Liver (tissue), 9 donors: Measurements from ENCODE around the gene THRA. TPM values are rescaled to one million over a fixed set of nuclear protein-coding genes. Genes with fewer than 3 reads are reported as not detected.

ENCODE experiments used
- DNase-seq: peaks from one replicate; pipeline ENCODE4 v3.0.0-alpha.2; 2017; ENCODE audit warnings: low spot score
- H3K27ac ChIP-seq, 2 donors: one replicate each; pipeline ENCODE4 v1.7.0; 2013; ENCODE audit warnings: inconsistent platforms in 2 of 2, low read length in 2 of 2, control low read depth in 1 of 2, low read depth in 1 of 2, mild to moderate bottlenecking in 1 of 2
- H3K27me3 ChIP-seq, 4 donors: one replicate each; pipeline versions ENCODE4 v1.6.1 to v1.7.0; 2013; ENCODE audit warnings: low read length in 3 of 4, inconsistent platforms in 1 of 4, mild to moderate bottlenecking in 1 of 4, moderate library complexity in 1 of 4; ENCODE audit not compliant: control insufficient read depth in 4 of 4, insufficient read depth in 4 of 4
- H3K36me3 ChIP-seq, 4 donors: one replicate each; pipeline versions ENCODE4 v1.6.1 to v1.7.0; 2013; ENCODE audit warnings: low read length in 3 of 4, mild to moderate bottlenecking in 3 of 4, low read depth in 1 of 4, moderate library complexity in 1 of 4; ENCODE audit not compliant: control insufficient read depth in 4 of 4, insufficient read depth in 3 of 4
- H3K4me1 ChIP-seq, 4 donors: one replicate each; pipeline versions ENCODE4 v1.6.1 to v1.7.0; 2013; ENCODE audit warnings: low read length in 3 of 4, mild to moderate bottlenecking in 3 of 4, moderate library complexity in 1 of 4; ENCODE audit not compliant: control insufficient read depth in 4 of 4, insufficient read depth in 4 of 4
- H3K4me3 ChIP-seq, 3 donors: one replicate each; pipeline versions ENCODE4 v1.6.1 to v1.7.0; 2013; ENCODE audit warnings: low read length in 3 of 3, control low read depth in 1 of 3, low read depth in 1 of 3, mild to moderate bottlenecking in 1 of 3
- H3K9ac ChIP-seq, 2 donors: one replicate each; pipeline ENCODE4 v1.7.0; 2013; ENCODE audit warnings: low read length in 2 of 2, mild to moderate bottlenecking in 2 of 2, moderate library complexity in 2 of 2, control low read depth in 1 of 2, low read depth in 1 of 2
- H3K9me3 ChIP-seq, 4 donors: one replicate each; pipeline versions ENCODE4 v1.6.1 to v1.7.0; 2013; ENCODE audit warnings: low read length in 3 of 4; ENCODE audit not compliant: control insufficient read depth in 4 of 4
- EGR1 ChIP-seq, 2 donors: IDR thresholded peaks; 2 replicates each; pipeline ENCODE4 v1.6.1; 2016 to 2018; ENCODE audit warnings: antibody characterized with exemption in 2 of 2, low read depth in 2 of 2
- FOXA1 ChIP-seq: IDR thresholded peaks from 2 replicates; pipeline ENCODE4 v1.6.1; 2016; ENCODE audit warnings: antibody characterized with exemption
- FOXA2 ChIP-seq: IDR thresholded peaks from 2 replicates; pipeline ENCODE4 v1.6.1; 2016; ENCODE audit warnings: antibody characterized with exemption
- GABPA ChIP-seq, 2 donors: IDR thresholded peaks in 1 of 2; conservative IDR thresholded peaks in 1 of 2; 2 replicates each; pipeline ENCODE4 v1.6.1; 2016; ENCODE audit warnings: antibody characterized with exemption in 2 of 2, mild to moderate bottlenecking in 1 of 2, moderate library complexity in 1 of 2
- HNF4A ChIP-seq, 2 donors: conservative IDR thresholded peaks; 2 replicates each; pipeline ENCODE4 v1.6.1; 2016; ENCODE audit warnings: antibody characterized with exemption in 2 of 2, mild to moderate bottlenecking in 2 of 2
- HNF4G ChIP-seq: IDR thresholded peaks from 2 replicates; pipeline ENCODE4 v1.6.1; 2016; ENCODE audit warnings: antibody characterized with exemption
- JUND ChIP-seq, 2 donors: IDR thresholded peaks; 2 replicates each; pipeline ENCODE4 v1.6.1; 2016; ENCODE audit warnings: antibody characterized with exemption in 2 of 2
- NR2F2 ChIP-seq: IDR thresholded peaks from 2 replicates; pipeline ENCODE4 v1.6.1; 2016; ENCODE audit warnings: antibody characterized with exemption
- RAD21 ChIP-seq, 2 donors: IDR thresholded peaks; 2 replicates each; pipeline ENCODE4 v1.6.1; 2016; ENCODE audit warnings: antibody characterized with exemption in 2 of 2, mild to moderate bottlenecking in 2 of 2
- RXRA ChIP-seq, 2 donors: IDR thresholded peaks; 2 replicates each; pipeline ENCODE4 v1.6.1; 2017 to 2018; ENCODE audit warnings: antibody characterized with exemption in 2 of 2, mild to moderate bottlenecking in 1 of 2
- SP1 ChIP-seq: IDR thresholded peaks from 2 replicates; pipeline ENCODE4 v1.6.1; 2018; ENCODE audit warnings: antibody characterized with exemption, mild to moderate bottlenecking
- TAF1 ChIP-seq: conservative IDR thresholded peaks from 2 replicates; pipeline ENCODE4 v1.6.1; 2016; ENCODE audit warnings: antibody characterized with exemption, mild to moderate bottlenecking
- YY1 ChIP-seq: IDR thresholded peaks from 2 replicates; pipeline ENCODE4 v1.6.1; 2016; ENCODE audit warnings: antibody characterized with exemption, mild to moderate bottlenecking
- WGBS: extraction: QIAGEN DNeasy Blood & Tissue Kit; methylation state at CpG from one replicate; pipeline ENCODE4 v1.1.7; 2013; 5-methylcytosine and 5-hydroxymethylcytosine counted together
- polyA plus RNA-seq, 2 donors: library from polyadenylated mRNA; stranded (reverse) in 1 of 2; unstranded in 1 of 2; fragments of 200-250 nt in 1 of 2; fragments of >200 nt in 1 of 2; fragmentation: Nextera tagmentation in 1 of 2; extraction: Ambion mirVana in 1 of 2; gene quantifications; one replicate each; pipeline versions ENCODE4 v1.2.1 to v1.2.3, GENCODE V29; 2013 to 2015
- total RNA-seq, 2 donors: library from RNA; depleted of rRNA; stranded (reverse); fragments of >200 nt; gene quantifications; one replicate each; pipeline ENCODE4 v1.2.3, GENCODE V29; 2014
- TF ChIP-seq, protein P1 (sequence below): IDR thresholded peaks from 2 replicates; pipeline ENCODE4 v1.6.1; 2016; ENCODE audit warnings: antibody characterized with exemption
- TF ChIP-seq, protein P2 (sequence below): fragments of 150-350 bp; IDR thresholded peaks from 2 replicates; pipeline ENCODE4 v1.5.1; 2017; ENCODE audit warnings: improper control_type of control experiment, low read depth, low read length; ENCODE audit not compliant: missing input control
- TF ChIP-seq, protein P3 (sequence below): IDR thresholded peaks from 2 replicates; pipeline ENCODE4 v1.6.1; 2016; ENCODE audit warnings: antibody characterized with exemption
- TF ChIP-seq, protein P4 (sequence below): IDR thresholded peaks from 2 replicates; pipeline ENCODE4 v1.6.1; 2016; ENCODE audit warnings: antibody characterized with exemption
- TF ChIP-seq, protein P5 (sequence below): IDR thresholded peaks from 2 replicates; pipeline ENCODE4 v1.6.1; 2016; ENCODE audit warnings: antibody characterized with exemption, mild to moderate bottlenecking
- donor health status: healthy.
- donor health status: healthy.
- donor health status: healthy.
- donor health status: healthy.
- donor health status: healthy.

Gene THRA
- total and polyA plus RNA-seq, 4 donors = 3.2 to 10.3 (median 7.4) TPM

DNA sequence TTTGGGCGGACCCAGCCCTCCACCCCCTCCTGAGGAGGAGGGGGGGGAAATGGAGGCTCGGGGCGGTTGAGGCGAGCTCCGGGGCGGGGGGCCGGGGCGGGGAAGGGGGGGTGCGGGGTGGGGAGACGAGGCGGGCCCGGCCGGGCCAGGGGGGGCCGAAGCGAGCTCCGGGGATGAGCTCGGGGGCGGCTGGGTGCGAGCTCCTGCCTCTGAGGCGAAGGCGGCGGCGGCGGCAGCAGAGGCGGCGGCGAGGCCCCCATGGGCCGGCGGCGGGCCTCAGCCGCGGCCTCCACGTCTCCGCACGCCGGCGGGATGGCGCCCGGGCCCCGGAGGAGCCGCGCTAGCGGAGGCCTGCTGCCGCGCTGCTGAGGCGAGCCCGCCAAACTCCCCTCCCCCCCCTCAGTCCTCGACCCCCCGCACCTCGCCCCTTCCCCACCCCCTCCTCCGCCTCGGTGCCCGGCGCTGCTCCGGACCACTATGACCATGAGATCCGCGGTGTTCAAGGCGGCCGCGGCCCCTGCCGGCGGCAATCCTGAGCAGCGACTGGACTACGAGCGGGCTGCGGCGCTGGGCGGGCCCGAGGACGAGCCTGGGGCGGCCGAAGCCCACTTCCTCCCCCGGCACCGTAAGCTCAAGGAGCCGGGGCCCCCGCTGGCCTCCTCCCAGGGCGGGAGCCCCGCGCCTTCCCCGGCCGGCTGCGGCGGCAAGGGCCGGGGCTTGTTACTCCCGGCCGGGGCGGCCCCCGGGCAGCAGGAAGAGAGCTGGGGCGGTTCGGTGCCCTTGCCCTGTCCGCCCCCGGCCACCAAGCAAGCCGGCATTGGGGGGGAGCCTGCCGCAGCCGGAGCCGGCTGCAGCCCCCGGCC, 59.6 kb downstream of the THRA start (continued):
- TF ChIP-seq HNF4G (no peak), YY1 (no peak)
- TF ChIP-seq, protein P1, sequence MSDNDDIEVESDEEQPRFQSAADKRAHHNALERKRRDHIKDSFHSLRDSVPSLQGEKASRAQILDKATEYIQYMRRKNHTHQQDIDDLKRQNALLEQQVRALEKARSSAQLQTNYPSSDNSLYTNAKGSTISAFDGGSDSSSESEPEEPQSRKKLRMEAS = no peak

DNA sequence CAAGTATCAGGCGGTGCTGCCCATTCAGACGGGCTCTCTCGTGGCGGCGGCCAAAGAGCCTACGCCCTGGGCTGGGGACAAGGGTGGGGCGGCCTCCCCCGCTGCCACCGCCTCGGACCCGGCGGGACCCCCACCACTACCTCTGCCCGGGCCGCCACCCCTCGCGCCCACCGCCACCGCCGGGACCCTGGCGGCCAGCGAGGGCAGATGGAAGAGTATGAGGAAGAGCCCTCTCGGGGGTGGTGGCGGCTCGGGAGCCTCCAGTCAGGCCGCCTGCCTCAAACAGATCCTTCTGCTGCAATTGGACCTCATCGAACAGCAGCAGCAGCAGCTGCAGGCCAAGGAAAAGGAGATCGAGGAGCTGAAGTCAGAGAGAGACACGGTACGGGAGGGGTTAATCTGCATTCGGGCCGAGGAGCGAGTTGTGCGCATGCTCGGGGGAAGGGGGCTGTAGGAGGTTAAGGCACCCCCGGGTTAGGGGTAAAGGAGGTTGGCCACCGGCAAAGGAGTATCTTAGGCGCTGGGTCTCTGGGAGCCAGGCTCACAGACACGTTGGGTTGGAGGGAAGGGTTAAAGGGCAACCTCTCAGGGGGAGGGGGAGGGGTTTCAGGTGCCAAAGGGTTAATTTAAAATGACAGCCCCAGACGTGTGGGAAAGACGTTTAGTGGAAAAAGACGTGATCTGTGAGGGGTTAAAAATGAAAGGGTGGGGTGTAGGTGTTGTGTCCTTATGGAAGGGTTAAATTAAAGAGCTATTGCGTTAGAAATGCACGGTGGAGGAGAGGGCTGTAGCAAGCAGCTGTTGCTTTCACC, 60.4 kb downstream of the THRA start:
- Histone ChIP-seq H3K4me3 (peak overlapping the region; percentile 86 to 97 (median 96)), H3K9ac (peak overlapping the region; percentile 81 to 92), H3K27ac (peak overlapping the region; percentile 91 to 95), H3K27me3 (no peaks in the 10 kb centered on the region), H3K4me1 (peaks cover 3 to 26% (median 21%) of the 10 kb centered on the region in 4 donors), H3K9me3 (no peaks in the 10 kb centered on the region), H3K36me3 (peaks cover 2 to 12% (median 10%) of the 10 kb centered on the region in 4 donors)
- under 1% methylated on average over 43 of the region's 43 CpGs for WGBS
- TF ChIP-seq GABPA (IDR thresholded peaks at IDR 0.05 in 1 of 2, conservative IDR thresholded peaks at IDR 0.05 in 1 of 2) (no peak), TAF1 (no peak), NR2F2 (peak; percentile 80), RAD21 (IDR thresholded peaks at IDR 0.05) (peak in 1 of 2 donors; percentile 11), FOXA1 (no peak), YY1 (peak; percentile 54), RXRA (IDR thresholded peaks at IDR 0.05) (peak; percentile 21), HNF4A (conservative IDR thresholded peaks at IDR 0.05) (peak in 1 of 2 donors; percentile 10), HNF4G (no peak), JUND (IDR thresholded peaks at IDR 0.05) (no peak), FOXA2 (no peak), SP1 (no peak), EGR1 (IDR thresholded peaks at IDR 0.05; ENCODE audit: low read depth in 2 of 2) (peak in 1 of 2 donors; percentile 13)
- TF ChIP-seq, protein P2, sequence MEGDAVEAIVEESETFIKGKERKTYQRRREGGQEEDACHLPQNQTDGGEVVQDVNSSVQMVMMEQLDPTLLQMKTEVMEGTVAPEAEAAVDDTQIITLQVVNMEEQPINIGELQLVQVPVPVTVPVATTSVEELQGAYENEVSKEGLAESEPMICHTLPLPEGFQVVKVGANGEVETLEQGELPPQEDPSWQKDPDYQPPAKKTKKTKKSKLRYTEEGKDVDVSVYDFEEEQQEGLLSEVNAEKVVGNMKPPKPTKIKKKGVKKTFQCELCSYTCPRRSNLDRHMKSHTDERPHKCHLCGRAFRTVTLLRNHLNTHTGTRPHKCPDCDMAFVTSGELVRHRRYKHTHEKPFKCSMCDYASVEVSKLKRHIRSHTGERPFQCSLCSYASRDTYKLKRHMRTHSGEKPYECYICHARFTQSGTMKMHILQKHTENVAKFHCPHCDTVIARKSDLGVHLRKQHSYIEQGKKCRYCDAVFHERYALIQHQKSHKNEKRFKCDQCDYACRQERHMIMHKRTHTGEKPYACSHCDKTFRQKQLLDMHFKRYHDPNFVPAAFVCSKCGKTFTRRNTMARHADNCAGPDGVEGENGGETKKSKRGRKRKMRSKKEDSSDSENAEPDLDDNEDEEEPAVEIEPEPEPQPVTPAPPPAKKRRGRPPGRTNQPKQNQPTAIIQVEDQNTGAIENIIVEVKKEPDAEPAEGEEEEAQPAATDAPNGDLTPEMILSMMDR = no peak
- TF ChIP-seq, protein P3, sequence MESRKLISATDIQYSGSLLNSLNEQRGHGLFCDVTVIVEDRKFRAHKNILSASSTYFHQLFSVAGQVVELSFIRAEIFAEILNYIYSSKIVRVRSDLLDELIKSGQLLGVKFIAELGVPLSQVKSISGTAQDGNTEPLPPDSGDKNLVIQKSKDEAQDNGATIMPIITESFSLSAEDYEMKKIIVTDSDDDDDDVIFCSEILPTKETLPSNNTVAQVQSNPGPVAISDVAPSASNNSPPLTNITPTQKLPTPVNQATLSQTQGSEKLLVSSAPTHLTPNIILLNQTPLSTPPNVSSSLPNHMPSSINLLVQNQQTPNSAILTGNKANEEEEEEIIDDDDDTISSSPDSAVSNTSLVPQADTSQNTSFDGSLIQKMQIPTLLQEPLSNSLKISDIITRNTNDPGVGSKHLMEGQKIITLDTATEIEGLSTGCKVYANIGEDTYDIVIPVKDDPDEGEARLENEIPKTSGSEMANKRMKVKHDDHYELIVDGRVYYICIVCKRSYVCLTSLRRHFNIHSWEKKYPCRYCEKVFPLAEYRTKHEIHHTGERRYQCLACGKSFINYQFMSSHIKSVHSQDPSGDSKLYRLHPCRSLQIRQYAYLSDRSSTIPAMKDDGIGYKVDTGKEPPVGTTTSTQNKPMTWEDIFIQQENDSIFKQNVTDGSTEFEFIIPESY = peak; percentile 31
- TF ChIP-seq, protein P4, sequence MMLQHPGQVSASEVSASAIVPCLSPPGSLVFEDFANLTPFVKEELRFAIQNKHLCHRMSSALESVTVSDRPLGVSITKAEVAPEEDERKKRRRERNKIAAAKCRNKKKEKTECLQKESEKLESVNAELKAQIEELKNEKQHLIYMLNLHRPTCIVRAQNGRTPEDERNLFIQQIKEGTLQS = no peak
- TF ChIP-seq, protein P1 = peak; percentile 98
- TF ChIP-seq, protein P5, sequence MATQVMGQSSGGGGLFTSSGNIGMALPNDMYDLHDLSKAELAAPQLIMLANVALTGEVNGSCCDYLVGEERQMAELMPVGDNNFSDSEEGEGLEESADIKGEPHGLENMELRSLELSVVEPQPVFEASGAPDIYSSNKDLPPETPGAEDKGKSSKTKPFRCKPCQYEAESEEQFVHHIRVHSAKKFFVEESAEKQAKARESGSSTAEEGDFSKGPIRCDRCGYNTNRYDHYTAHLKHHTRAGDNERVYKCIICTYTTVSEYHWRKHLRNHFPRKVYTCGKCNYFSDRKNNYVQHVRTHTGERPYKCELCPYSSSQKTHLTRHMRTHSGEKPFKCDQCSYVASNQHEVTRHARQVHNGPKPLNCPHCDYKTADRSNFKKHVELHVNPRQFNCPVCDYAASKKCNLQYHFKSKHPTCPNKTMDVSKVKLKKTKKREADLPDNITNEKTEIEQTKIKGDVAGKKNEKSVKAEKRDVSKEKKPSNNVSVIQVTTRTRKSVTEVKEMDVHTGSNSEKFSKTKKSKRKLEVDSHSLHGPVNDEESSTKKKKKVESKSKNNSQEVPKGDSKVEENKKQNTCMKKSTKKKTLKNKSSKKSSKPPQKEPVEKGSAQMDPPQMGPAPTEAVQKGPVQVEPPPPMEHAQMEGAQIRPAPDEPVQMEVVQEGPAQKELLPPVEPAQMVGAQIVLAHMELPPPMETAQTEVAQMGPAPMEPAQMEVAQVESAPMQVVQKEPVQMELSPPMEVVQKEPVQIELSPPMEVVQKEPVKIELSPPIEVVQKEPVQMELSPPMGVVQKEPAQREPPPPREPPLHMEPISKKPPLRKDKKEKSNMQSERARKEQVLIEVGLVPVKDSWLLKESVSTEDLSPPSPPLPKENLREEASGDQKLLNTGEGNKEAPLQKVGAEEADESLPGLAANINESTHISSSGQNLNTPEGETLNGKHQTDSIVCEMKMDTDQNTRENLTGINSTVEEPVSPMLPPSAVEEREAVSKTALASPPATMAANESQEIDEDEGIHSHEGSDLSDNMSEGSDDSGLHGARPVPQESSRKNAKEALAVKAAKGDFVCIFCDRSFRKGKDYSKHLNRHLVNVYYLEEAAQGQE = no peak
- peak; percentile 58 for DNase-seq
